ENCODE data around the gene PSMA6.

PSMA6 gene

GRCh38 chr14:35367056-35367372, 74.8 kb downstream of the PSMA6 start:
- DNase-seq (ENCODE audit: low spot score), result no peak

Data from RKO (cell line).